Measurements from ENCODE around the gene KCNG2. TPM values are rescaled to one million over a fixed set of nuclear protein-coding genes. Genes with fewer than 3 reads are reported as not detected.

Gene KCNG2
- polyA plus RNA-seq, 3 donors: 0.45 to 0.48 TPM; not detected in 1

GRCh38 chr18:79809482-79810192, 11.9 kb downstream of the KCNG2 start:
- DNase-seq (ENCODE audit: extremely low read depth in 1 of 11, low read depth in 9 of 11, low spot score in 4 of 11): no peak

GRCh38 chr18:79812052-79812451, 14.3 kb downstream of the KCNG2 start:
- DNase-seq (ENCODE audit: extremely low read depth in 1 of 11, low read depth in 9 of 11, low spot score in 4 of 11): no peak

GRCh38 chr18:79814373-79814772, 16.6 kb downstream of the KCNG2 start:
- DNase-seq (ENCODE audit: extremely low read depth in 1 of 11, low read depth in 9 of 11, low spot score in 4 of 11): no peak

- no peak for DNase-seq (ENCODE audit: extremely low read depth in 1 of 11, low read depth in 9 of 11, low spot score in 4 of 11)
Observed at GRCh38 chr18:79815657-79816056, 17.9 kb downstream of the KCNG2 start.

- no peak for DNase-seq (ENCODE audit: extremely low read depth in 1 of 11, low read depth in 9 of 11, low spot score in 4 of 11)
Observed at GRCh38 chr18:79816092-79816491, 18.4 kb downstream of the KCNG2 start.

GRCh38 chr18:79816981-79817606, 19.4 kb downstream of the KCNG2 start:
- no peak for DNase-seq (ENCODE audit: extremely low read depth in 1 of 11, low read depth in 9 of 11, low spot score in 4 of 11)

- DNase-seq (ENCODE audit: extremely low read depth in 1 of 11, low read depth in 9 of 11, low spot score in 4 of 11): no peak
Observed at GRCh38 chr18:79817607-79817998, 19.9 kb downstream of the KCNG2 start.

GRCh38 chr18:79818036-79818435, 20.3 kb downstream of the KCNG2 start:
- DNase-seq (ENCODE audit: extremely low read depth in 1 of 11, low read depth in 9 of 11, low spot score in 4 of 11): no peak

GRCh38 chr18:79818631-79819030, 20.9 kb downstream of the KCNG2 start:
- no peak for DNase-seq (ENCODE audit: extremely low read depth in 1 of 11, low read depth in 9 of 11, low spot score in 4 of 11)

- no peak for DNase-seq (ENCODE audit: extremely low read depth in 1 of 11, low read depth in 9 of 11, low spot score in 4 of 11)
Observed at GRCh38 chr18:79819064-79819967, 21.6 kb downstream of the KCNG2 start.

GRCh38 chr18:79819968-79820351, 22.2 kb downstream of the KCNG2 start:
- DNase-seq (ENCODE audit: extremely low read depth in 1 of 11, low read depth in 9 of 11, low spot score in 4 of 11): no peak

- DNase-seq (ENCODE audit: extremely low read depth in 1 of 11, low read depth in 9 of 11, low spot score in 4 of 11): no peak
Observed at GRCh38 chr18:79823120-79823519, 25.4 kb downstream of the KCNG2 start.

- no peak for DNase-seq (ENCODE audit: extremely low read depth in 1 of 11, low read depth in 9 of 11, low spot score in 4 of 11)
Observed at GRCh38 chr18:79825913-79826312, 28.2 kb downstream of the KCNG2 start.

- DNase-seq (ENCODE audit: extremely low read depth in 1 of 11, low read depth in 9 of 11, low spot score in 4 of 11): no peak
Observed at GRCh38 chr18:79826966-79827365, 29.2 kb downstream of the KCNG2 start.

GRCh38 chr18:79828258-79828657, 30.5 kb downstream of the KCNG2 start:
- no peak for DNase-seq (ENCODE audit: extremely low read depth in 1 of 11, low read depth in 9 of 11, low spot score in 4 of 11)

GRCh38 chr18:79829136-79829854, 31.6 kb downstream of the KCNG2 start:
- no peak for DNase-seq (ENCODE audit: extremely low read depth in 1 of 11, low read depth in 9 of 11, low spot score in 4 of 11)

- no peak for DNase-seq (ENCODE audit: extremely low read depth in 1 of 11, low read depth in 9 of 11, low spot score in 4 of 11)
Observed at GRCh38 chr18:79832169-79832568, 34.4 kb downstream of the KCNG2 start.

GRCh38 chr18:79834834-79835233, 37.1 kb downstream of the KCNG2 start:
- DNase-seq (ENCODE audit: extremely low read depth in 1 of 11, low read depth in 9 of 11, low spot score in 4 of 11): no peak

GRCh38 chr18:79841936-79842335, 44.2 kb downstream of the KCNG2 start:
- no peak for DNase-seq (ENCODE audit: extremely low read depth in 1 of 11, low read depth in 9 of 11, low spot score in 4 of 11)
